Stimulated activated CD4-positive, alpha-beta T cell treated with anti-CD3 and anti-CD28 coated beads, Interleukin-12 subunit alpha, Interleukin-12 subunit beta, amount 100 ng/mL, for 48 hours (primary cell): ENCODE measurements around the gene LILRB1.
"Not testable (repeated sequence)": the region's sequence is repeated elsewhere in the genome, so short reads cannot be mapped to it uniquely, and the experiment has no call there.

Experiments
- DNase-seq, 3 donors: peaks; one replicate each; pipeline ENCODE4 v3.0.0-alpha.2; 2020; ENCODE audit warnings: low read depth in 2 of 3, low spot score in 1 of 3

Gene LILRB1

GRCh38 chr19:54661846-54662481, 31.7 kb downstream of the LILRB1 start:
- no peak for DNase-seq

DNA sequence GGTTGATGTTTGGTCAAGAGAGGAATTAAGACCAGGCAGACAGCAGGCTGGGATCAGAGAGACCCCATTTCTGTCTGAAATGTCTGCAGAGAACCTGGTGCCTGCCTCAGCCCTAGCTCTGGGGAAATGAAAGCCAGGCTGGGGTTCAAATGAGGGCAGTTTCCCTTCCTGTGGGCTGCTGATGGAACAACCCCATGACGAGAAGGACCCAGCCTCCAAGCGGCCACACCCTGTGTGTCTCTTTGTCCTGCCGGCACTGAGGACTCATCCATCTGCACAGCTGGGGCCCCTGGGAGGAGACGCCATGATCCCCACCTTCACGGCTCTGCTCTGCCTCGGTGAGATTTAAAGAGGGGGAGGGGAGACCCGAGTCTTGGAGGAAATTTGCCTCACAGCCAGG, 32.4 kb downstream of the LILRB1 start, which contains the start of gene LILRB4:
LILRB4 (plus strand) TSS at position 256 of the 400 bp plus-strand sequence; CDS start at position 305, 49 bp downstream.
- no peak for DNase-seq

GRCh38 chr19:54665530-54665929, 35.2 kb downstream of the LILRB1 start:
- DNase-seq = no peak

DNA sequence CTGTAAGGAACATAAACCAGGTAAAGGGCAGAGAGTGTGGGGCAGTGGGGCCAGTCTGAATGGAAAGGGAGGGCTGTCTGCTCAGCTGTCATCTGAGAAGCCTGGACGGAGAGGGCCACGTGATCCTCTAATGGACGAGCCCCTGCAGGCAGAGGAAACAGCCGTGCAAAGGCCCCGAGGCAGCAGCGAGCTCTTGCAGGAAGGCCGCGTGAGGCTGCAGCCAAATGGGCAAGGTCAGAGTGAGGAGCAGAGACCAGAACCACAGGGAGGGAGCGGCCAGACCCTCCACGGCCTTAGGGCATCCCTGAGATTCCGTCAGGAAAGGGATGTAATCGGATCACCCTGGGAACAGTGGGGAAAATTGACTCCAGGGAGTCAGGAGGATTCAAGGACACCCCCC, 36.9 kb downstream of the LILRB1 start:
- no peak for DNase-seq

- no peak for DNase-seq
Measured at GRCh38 chr19:54668353-54668752, 38.1 kb downstream of the LILRB1 start.

DNA sequence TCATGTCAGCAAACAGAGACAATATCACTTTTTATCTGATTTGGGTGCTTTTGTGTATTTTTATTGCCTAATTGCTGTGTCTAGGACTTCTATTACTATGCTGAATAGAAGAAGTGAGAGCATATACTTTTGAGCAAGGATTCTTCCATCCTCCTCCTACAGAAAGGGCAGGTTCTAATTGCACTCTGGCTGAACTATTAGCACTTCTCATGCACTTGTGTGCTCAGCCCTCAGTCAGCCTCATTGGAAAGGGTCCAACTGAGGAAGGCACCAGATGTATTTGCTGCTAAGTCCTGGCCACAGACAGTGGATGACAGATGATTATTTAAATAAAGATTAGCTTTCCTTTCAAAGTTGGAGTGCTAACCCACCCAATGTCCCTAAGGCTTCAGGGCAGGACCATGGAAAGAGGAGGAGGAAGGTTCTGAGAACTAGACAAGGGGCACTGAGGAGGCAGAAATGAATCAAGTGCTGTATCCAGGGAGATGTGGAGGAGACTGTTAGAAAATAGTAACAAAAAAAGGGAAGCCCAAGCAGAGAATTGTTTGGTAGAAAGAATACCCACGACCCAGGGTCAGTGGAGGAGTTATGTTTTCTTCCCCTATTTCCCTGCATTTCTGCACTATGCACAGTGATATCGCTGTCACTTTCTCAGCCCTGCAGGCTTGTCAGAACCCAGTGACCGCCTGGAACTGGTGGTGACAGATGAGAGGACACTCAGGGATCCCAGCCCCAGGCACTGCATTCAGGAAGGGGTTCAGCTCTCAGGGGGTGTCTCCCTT, 40.5 kb downstream of the LILRB1 start:
- DNase-seq = no peak

- no peak for DNase-seq
Measured at GRCh38 chr19:54673222-54673621, 42.9 kb downstream of the LILRB1 start.

GRCh38 chr19:54674021-54674617, 43.8 kb downstream of the LILRB1 start:
- peak in 1 of 3 donors; percentile 27 for DNase-seq

- DNase-seq = peak in 1 of 3 donors; percentile 47
Measured at GRCh38 chr19:54676210-54676834, 46.0 kb downstream of the LILRB1 start.

DNA sequence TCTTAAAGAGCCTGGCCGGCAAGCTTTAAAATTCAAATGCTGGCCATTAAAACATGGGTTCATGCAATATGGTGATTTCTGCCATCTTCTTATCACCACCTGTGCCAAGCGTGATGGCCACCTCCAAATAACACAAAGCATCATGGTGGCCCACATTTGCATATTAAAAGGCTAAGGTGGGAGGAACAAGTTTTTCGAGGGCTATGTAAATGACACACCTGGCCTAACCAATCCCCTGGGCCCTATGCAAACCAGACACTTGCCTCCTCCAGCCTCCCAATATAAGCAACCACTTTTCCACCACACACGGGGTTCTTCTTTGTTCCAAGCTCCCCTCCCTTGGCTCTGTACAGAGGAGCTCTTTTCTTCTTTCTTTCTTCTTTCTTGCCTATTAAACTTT, 46.9 kb downstream of the LILRB1 start:
- no peak for DNase-seq

GRCh38 chr19:54681596-54681995, 51.3 kb downstream of the LILRB1 start:
- not testable (repeated sequence) for DNase-seq

DNA sequence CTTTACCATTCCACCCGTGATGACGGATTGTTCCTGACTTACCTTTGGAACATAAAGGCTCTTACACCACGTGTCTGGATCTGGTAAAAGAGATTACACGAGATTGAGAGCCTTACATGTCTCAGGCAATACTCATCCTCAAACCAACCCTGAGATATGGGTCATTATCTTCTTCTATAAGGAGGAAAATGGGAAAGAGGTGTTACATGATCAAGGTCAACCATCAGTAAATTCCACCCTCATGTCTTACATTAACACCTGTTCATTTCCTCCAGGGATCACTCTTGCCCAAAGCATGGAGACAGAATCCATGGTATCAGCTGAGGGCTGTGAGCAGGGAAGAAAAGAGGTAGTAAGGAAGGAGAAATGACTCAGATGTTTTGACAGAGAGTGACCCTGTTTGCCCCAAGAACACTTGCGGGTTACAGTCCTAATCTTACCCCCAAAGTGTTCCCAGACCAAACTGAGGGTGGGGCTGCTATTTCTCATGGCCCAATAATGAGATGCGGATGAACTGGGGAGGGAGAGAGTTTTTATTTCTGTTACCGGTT, 52.1 kb downstream of the LILRB1 start:
- no peak for DNase-seq

GRCh38 chr19:54684527-54684926, 54.2 kb downstream of the LILRB1 start:
- peak in 1 of 3 donors; percentile 10 for DNase-seq
